Chondrocyte (in vitro differentiated cells): ENCODE measurements around the gene GLP2R. TPM values are rescaled to one million over a fixed set of nuclear protein-coding genes. Genes with fewer than 3 reads are reported as not detected.

Source experiments
- DNase-seq: peaks from one replicate; pipeline ENCODE4 v3.0.0; 2021; ENCODE audit warnings: mixed read lengths, low spot score
- H3K27ac Mint-ChIP-seq: one replicate; pipeline ENCODE4 v1.8.0; 2021; ENCODE audit warnings: mild to moderate bottlenecking, moderate library complexity, mixed read lengths; ENCODE audit not compliant: unreplicated experiment
- H3K27me3 Mint-ChIP-seq: 2 replicates; pipeline ENCODE4 v1.8.0; 2021; ENCODE audit warnings: low read depth, mixed read lengths
- H3K36me3 Mint-ChIP-seq: 2 replicates; pipeline ENCODE4 v1.8.0; 2021; ENCODE audit warnings: low read depth, mixed read lengths
- H3K4me1 Mint-ChIP-seq: 2 replicates; pipeline ENCODE4 v1.8.0; 2021; ENCODE audit warnings: low read depth, mild to moderate bottlenecking, mixed read lengths
- H3K4me3 Mint-ChIP-seq: one replicate; pipeline ENCODE4 v1.8.0; 2021; ENCODE audit warnings: mild to moderate bottlenecking, moderate library complexity, mixed read lengths; ENCODE audit not compliant: unreplicated experiment
- H3K9me3 Mint-ChIP-seq: 2 replicates; pipeline ENCODE4 v1.8.0; 2021; ENCODE audit warnings: low read depth, mixed read lengths
- CTCF ChIP-seq: fragments of 200-600 bp; sonication (generic); IDR thresholded peaks from 2 replicates; pipeline ENCODE4 v1.5.0; 2021; ENCODE audit warnings: antibody characterized with exemption, mild to moderate bottlenecking, moderate library complexity
- total RNA-seq: library from RNA; stranded (reverse); gene quantifications from 3 replicates; pipeline ENCODE4 v1.2.1, GENCODE V29; 2021

Gene GLP2R
- total RNA-seq, 1 donor from 2014 or later, result 2.2 TPM

DNA sequence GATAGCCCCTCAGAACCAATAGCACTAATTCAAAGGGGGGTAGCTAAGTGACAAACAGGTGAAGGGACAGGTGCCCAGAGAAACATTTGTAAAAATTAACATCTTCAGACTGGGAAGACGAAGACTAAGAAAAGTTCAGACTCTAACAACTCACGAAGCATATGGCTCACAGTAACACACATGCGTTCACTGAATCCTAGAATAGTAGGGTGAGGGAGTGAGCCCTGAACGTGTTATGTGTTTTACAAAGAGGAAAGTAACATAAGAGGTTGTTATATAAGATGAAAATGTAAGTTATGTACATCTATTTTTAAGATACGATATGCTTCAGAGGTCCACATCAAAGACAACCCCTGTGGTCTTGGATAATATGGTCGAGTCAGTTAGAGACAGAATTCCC lies 19.0 kb upstream of the GLP2R start:
- Mint-ChIP-seq H3K4me1 (peaks cover 16% of the 10 kb centered on the region), H3K27me3 (no peaks in the 10 kb centered on the region), H3K27ac (no peak overlapping the region), H3K9me3 (peaks cover 17% of the 10 kb centered on the region), H3K4me3 (no peak overlapping the region), H3K36me3 (peaks cover 4% of the 10 kb centered on the region)
- no peak for DNase-seq
- TF ChIP-seq CTCF, result no peak

DNA sequence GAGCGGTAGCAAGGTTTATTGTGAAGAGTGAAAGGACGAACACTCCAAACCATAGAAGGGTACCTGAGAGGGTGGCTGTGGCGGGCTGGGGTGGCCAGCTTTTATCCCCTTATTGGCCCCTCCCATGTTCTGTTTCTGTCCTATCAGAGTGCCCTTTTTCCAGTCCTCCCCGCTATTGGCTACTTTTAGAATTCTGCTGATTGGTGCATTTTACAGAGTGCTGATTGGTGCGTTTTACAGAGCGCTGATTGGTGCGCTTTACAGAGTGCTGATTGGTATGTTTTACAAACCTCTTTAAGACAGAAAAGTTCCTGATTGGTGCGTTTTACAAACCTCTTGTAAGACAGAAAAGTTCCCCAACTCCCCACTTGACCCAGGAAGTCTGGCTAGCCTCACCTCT lies 16.3 kb upstream of the GLP2R start:
- no peak overlapping the region for H3K27ac Mint-ChIP-seq
- no peak for TF ChIP-seq CTCF
- peaks cover 4% of the 10 kb centered on the region for H3K36me3 Mint-ChIP-seq
- H3K4me1 Mint-ChIP-seq, result no peaks in the 10 kb centered on the region
- H3K27me3 Mint-ChIP-seq, result no peaks in the 10 kb centered on the region
- peaks cover 9% of the 10 kb centered on the region for H3K9me3 Mint-ChIP-seq
- no peak overlapping the region for H3K4me3 Mint-ChIP-seq
- no peak for DNase-seq

GRCh38 chr17:9810100-9810949 lies 15.4 kb upstream of the GLP2R start:
- H3K27me3 Mint-ChIP-seq, result no peaks in the 10 kb centered on the region

GRCh38 chr17:9811086-9811485 lies 14.6 kb upstream of the GLP2R start:
- H3K27me3 Mint-ChIP-seq, result no peaks in the 10 kb centered on the region
- DNase-seq, result no peak
- TF ChIP-seq CTCF, result no peak

More at GRCh38 chr17:9810100-9810949, 15.4 kb upstream of the GLP2R start:
- no peak overlapping the region for H3K4me3 Mint-ChIP-seq
- TF ChIP-seq CTCF, result no peak
- no peaks in the 10 kb centered on the region for H3K4me1 Mint-ChIP-seq
- H3K36me3 Mint-ChIP-seq, result no peaks in the 10 kb centered on the region
- peaks cover under 1% of the 10 kb centered on the region for H3K9me3 Mint-ChIP-seq
- H3K27ac Mint-ChIP-seq, result no peak overlapping the region
- DNase-seq, result no peak

DNA sequence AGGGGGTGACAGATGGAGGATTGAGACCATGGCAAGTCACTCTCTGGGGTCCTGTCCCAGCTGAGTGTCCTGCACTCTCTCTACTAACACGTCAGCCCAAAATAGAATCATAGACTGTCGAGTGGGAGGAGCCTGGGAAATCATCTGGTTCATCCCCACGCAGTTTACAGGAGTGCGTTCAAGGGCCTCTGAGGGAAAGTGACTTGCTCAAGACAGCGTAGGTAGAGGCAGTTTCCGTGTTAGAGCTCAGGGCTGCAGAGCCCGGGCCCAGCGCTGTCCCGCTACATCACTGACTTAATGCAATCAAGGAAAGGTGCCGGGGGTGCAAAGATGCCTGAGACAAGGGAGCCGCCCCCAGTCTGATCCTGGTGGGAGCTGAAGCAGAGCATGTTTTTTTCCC lies 14.2 kb upstream of the GLP2R start:
- no peak for TF ChIP-seq CTCF
- no peak overlapping the region for H3K27ac Mint-ChIP-seq
- H3K4me3 Mint-ChIP-seq, result no peak overlapping the region
- H3K4me1 Mint-ChIP-seq, result no peaks in the 10 kb centered on the region
- no peaks in the 10 kb centered on the region for H3K27me3 Mint-ChIP-seq
- no peaks in the 10 kb centered on the region for H3K36me3 Mint-ChIP-seq
- H3K9me3 Mint-ChIP-seq, result no peaks in the 10 kb centered on the region
- DNase-seq, result no peak

More at GRCh38 chr17:9811086-9811485, 14.6 kb upstream of the GLP2R start:
- no peaks in the 10 kb centered on the region for H3K9me3 Mint-ChIP-seq
- no peak overlapping the region for H3K4me3 Mint-ChIP-seq
- no peaks in the 10 kb centered on the region for H3K36me3 Mint-ChIP-seq
- no peaks in the 10 kb centered on the region for H3K4me1 Mint-ChIP-seq
- no peak overlapping the region for H3K27ac Mint-ChIP-seq
